GM21529 (cell line): ENCODE measurements around the gene LELP1.
"Not testable (repeated sequence)": the region's sequence is repeated elsewhere in the genome, so short reads cannot be mapped to it uniquely, and the experiment has no call there.

Experiments
- ATAC-seq: cut with Tn5 transposase; IDR thresholded peaks from one replicate; pipeline ENCODE4 v1.9.1; 2021; ENCODE audit not compliant: unreplicated experiment

Gene LELP1

GRCh38 chr1:153228491-153228890, 25.3 kb downstream of the LELP1 start:
- ATAC-seq, result no peak

GRCh38 chr1:153229076-153229829, 26.0 kb downstream of the LELP1 start:
- ATAC-seq, result not testable (repeated sequence)

- no peak for ATAC-seq
These were observed 28.1 kb downstream of the LELP1 start for GRCh38 chr1:153231363-153231762.

GRCh38 chr1:153231785-153232184, 28.6 kb downstream of the LELP1 start:
- ATAC-seq, result no peak

GRCh38 chr1:153232553-153232952, 29.3 kb downstream of the LELP1 start:
- no peak for ATAC-seq

- no peak for ATAC-seq
These were observed 30.2 kb downstream of the LELP1 start for GRCh38 chr1:153233448-153233847.

- no peak for ATAC-seq
These were observed 35.3 kb downstream of the LELP1 start for GRCh38 chr1:153238527-153238926.

- ATAC-seq, result no peak
These were observed 38.9 kb downstream of the LELP1 start for GRCh38 chr1:153242160-153242559.

GRCh38 chr1:153245466-153245865, 42.2 kb downstream of the LELP1 start:
- no peak for ATAC-seq

GRCh38 chr1:153246018-153246417, 42.8 kb downstream of the LELP1 start:
- ATAC-seq, result no peak

- no peak for ATAC-seq
These were observed 43.6 kb downstream of the LELP1 start for GRCh38 chr1:153246825-153247224.

GRCh38 chr1:153248176-153248879, 45.1 kb downstream of the LELP1 start:
- ATAC-seq, result no peak

- ATAC-seq, result no peak
These were observed 46.9 kb downstream of the LELP1 start for GRCh38 chr1:153250166-153250565.

GRCh38 chr1:153251087-153251486, 47.9 kb downstream of the LELP1 start:
- no peak for ATAC-seq

- no peak for ATAC-seq
These were observed 48.3 kb downstream of the LELP1 start for GRCh38 chr1:153251562-153251961.

GRCh38 chr1:153251988-153252387, 48.8 kb downstream of the LELP1 start:
- ATAC-seq, result no peak

- ATAC-seq, result no peak
These were observed 49.8 kb downstream of the LELP1 start for GRCh38 chr1:153253076-153253475.

GRCh38 chr1:153253693-153254092, 50.5 kb downstream of the LELP1 start:
- ATAC-seq, result no peak
